Transverse colon (tissue), 4 donors: ENCODE data around the gene TTPAL. TPM values are rescaled to one million over a fixed set of nuclear protein-coding genes. Genes with fewer than 3 reads are reported as not detected.

Source experiments
- DNase-seq: peaks from one replicate; pipeline ENCODE4 v3.0.0-alpha.2; 2019
- H3K27ac ChIP-seq, 4 donors: fragments of 200-600 bp; sonication (generic); 2 replicates each; pipeline ENCODE4 v1.5.1; 2016 to 2018; ENCODE audit warnings: inconsistent platforms in 4 of 4
- H3K27me3 ChIP-seq: fragments of 200-600 bp; sonication (generic); 2 replicates; pipeline ENCODE4 v1.5.1; 2017; ENCODE audit warnings: inconsistent platforms
- H3K36me3 ChIP-seq, 4 donors: fragments of 200-600 bp; sonication (generic); 2 replicates each; pipeline ENCODE4 v1.5.1; 2017 to 2019; ENCODE audit warnings: inconsistent platforms in 4 of 4
- H3K4me1 ChIP-seq, 4 donors: fragments of 200-600 bp; sonication (generic); 2 replicates each; pipeline ENCODE4 v1.5.1; 2017 to 2020; ENCODE audit warnings: inconsistent platforms in 4 of 4
- H3K4me3 ChIP-seq, 4 donors: fragments of 200-600 bp; sonication (generic); 1 replicate in 1 of 4; 2 replicates in 3 of 4; pipeline versions ENCODE4 v1.5.1 to v1.6.1; 2017 to 2019; ENCODE audit warnings: inconsistent platforms in 4 of 4
- H3K9me3 ChIP-seq, 2 donors: fragments of 200-600 bp; sonication (generic); 2 replicates each; pipeline ENCODE4 v1.5.1; 2017 to 2019; ENCODE audit warnings: inconsistent platforms in 2 of 2
- EP300 ChIP-seq: sonication (generic); formaldehyde crosslinking; IDR thresholded peaks from one replicate; pipeline ENCODE4 v1.6.1; 2017; ENCODE audit warnings: antibody characterized with exemption, low read depth
- POLR2A ChIP-seq: fragments of 450-650 bp; IDR thresholded peaks from one replicate; pipeline ENCODE4 v1.6.1; 2016; ENCODE audit warnings: antibody characterized with exemption, mild to moderate bottlenecking, moderate library complexity
- POLR2AphosphoS5 ChIP-seq, 3 donors: sonication (generic); formaldehyde crosslinking; IDR thresholded peaks; one replicate each; pipeline ENCODE4 v1.6.1; 2016; ENCODE audit warnings: antibody characterized with exemption in 3 of 3
- WGBS, 2 donors: methylation state at CpG; one replicate each; pipeline ENCODE4 v1.1.5; 2018; ENCODE audit warnings: low coverage in 1 of 2; 5-methylcytosine and 5-hydroxymethylcytosine counted together
- in situ Hi-C, 4 donors: fragments of 200-750 bp; cut with MboI; loops; one replicate each; pipeline versions ENCODE4 v1.15.0 to v1.15.1; 2017; ENCODE audit warnings: low sequenced_read_pairs in 3 of 4, low pct_ligation_motif_present in 1 of 4, low pct_unique_long_range_greater_than_20kb in 1 of 4
- intact Hi-C: fragments of 100-400 bp; cut with DNase I; formaldehyde crosslinking; loops from one replicate; pipeline ENCODE4 v1.15.1; 2023; ENCODE audit warnings: low total_unique reads
- total RNA-seq, 4 donors: library from RNA; depleted of rRNA; stranded (reverse); fragments of >200 nt; gene quantifications; one replicate each; pipeline ENCODE4 v1.1.0, GENCODE V29; 2016
- TF ChIP-seq, protein P1 (sequence below), 5 experiments: fragments of 200-600 bp in 3 of 5; fragments of 450-650 bp in 2 of 5; sonication (generic) in 3 of 5; IDR thresholded peaks; 1 replicate in 2 of 5; 2 replicates in 3 of 5; pipeline ENCODE4 v1.5.1; 2016 to 2017; ENCODE audit warnings: antibody characterized with exemption in 5 of 5, inconsistent platforms in 3 of 5, mild to moderate bottlenecking in 2 of 5, moderate library complexity in 1 of 5

Gene TTPAL
- total RNA-seq, 4 donors from 2014 or later = 6.8 to 20.9 (median 9.2) TPM

DNA sequence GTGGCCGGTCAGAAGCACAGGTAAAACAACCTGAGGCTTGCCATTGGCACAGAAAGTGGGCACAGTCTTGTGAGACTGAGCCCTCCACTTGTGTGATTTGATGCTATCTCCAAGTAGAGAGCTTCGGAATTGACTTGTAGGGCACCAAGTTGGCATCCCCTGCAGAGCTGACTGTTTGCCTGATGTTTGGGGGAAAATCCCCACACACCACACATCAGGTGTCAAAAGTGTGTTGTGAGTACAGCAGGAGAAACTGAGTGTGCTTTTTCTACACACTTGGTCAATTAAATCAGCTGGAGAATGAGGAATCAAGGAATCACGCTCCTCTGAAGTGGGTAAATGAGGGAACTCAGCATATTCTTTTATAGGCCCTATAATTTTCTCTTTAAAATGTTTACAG is 45.2 kb downstream of the TTPAL start:
- H3K4me1 ChIP-seq = peaks cover 19 to 55% (median 33%) of the 10 kb centered on the region in 4 donors
- no peaks in the 10 kb centered on the region for H3K27me3 ChIP-seq
- no peaks in the 10 kb centered on the region for H3K9me3 ChIP-seq
- H3K36me3 ChIP-seq = no peaks in the 10 kb centered on the region
- TF ChIP-seq, protein P1, sequence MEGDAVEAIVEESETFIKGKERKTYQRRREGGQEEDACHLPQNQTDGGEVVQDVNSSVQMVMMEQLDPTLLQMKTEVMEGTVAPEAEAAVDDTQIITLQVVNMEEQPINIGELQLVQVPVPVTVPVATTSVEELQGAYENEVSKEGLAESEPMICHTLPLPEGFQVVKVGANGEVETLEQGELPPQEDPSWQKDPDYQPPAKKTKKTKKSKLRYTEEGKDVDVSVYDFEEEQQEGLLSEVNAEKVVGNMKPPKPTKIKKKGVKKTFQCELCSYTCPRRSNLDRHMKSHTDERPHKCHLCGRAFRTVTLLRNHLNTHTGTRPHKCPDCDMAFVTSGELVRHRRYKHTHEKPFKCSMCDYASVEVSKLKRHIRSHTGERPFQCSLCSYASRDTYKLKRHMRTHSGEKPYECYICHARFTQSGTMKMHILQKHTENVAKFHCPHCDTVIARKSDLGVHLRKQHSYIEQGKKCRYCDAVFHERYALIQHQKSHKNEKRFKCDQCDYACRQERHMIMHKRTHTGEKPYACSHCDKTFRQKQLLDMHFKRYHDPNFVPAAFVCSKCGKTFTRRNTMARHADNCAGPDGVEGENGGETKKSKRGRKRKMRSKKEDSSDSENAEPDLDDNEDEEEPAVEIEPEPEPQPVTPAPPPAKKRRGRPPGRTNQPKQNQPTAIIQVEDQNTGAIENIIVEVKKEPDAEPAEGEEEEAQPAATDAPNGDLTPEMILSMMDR (IDR thresholded peaks at IDR 0.05) = no peak
- no peak for TF ChIP-seq POLR2AphosphoS5 (IDR thresholded peaks at IDR 0.05)
- TF ChIP-seq POLR2A = no peak
- TF ChIP-seq EP300 = no peak
- peak overlapping the region; percentile 96 to 98 (median 96) for H3K27ac ChIP-seq
- no peak for DNase-seq
- H3K4me3 ChIP-seq = peak overlapping the region; percentile 73 to 89 (median 77)
- intact Hi-C loops (no loop called here), in situ Hi-C loops (no loop called here)
- WGBS, 2 donors = 36 to 49% methylated on average over 2 to 3 of the region's 3 CpGs

DNA sequence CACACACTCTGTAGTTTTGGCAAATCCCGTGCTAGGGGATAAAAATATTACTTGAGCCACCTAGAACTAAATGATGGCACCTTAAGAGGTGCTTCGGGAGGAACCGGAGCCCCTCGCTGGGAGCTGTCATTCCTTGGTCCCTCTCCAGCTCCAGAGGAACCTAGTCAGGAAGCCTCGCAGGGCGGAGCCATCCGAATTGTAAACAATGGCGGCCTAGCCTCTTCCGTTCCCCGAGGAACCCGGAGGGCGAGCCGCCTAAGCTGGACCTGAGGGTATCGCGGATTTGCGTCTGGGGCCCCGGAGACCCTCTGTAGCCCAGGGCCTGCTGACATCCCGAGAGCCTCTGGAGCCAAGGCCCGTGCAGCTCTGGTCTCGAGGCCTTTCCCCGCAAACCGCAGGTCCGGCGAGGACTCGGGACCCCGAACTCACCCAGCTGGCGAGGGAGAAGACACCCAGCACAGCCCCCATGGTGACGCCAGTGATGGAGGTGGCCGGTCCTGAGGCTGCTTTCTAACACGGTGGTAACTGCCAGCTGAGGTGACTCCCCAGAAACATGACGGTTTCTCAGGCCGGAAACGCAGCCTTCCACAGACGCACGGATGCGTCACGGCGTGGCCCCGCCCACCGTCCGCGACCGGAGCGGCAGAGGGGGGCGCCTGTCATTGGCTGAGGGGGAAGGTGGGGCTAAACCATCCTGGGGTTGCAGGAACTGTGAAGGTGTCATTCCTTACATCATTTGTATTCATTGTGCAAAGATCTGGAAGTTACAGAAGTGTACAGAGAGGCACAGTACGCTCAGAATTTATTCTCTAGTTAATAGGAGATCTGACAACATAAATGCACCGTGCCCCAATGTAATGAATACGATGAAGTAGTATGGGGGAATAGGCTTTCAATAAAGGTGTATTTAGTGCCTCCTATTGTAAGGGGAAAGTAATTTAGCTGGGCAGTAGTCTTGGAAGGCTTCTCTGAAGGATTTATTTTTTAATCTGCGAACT is 46.1 kb downstream of the TTPAL start, which contains the start of gene SERINC3:
SERINC3 (minus strand) TSS at position 587 of the 998 bp plus-strand sequence; CDS start at position 468, 119 bp downstream.
- TF ChIP-seq POLR2AphosphoS5 (IDR thresholded peaks at IDR 0.05) (peak; percentile 86 to 94 (median 93)), EP300 (no peak), POLR2A (peak; percentile 85)
- TF ChIP-seq, protein P1 (IDR thresholded peaks at IDR 0.05) = no peak
- in situ Hi-C loops = no loop called here

DNA sequence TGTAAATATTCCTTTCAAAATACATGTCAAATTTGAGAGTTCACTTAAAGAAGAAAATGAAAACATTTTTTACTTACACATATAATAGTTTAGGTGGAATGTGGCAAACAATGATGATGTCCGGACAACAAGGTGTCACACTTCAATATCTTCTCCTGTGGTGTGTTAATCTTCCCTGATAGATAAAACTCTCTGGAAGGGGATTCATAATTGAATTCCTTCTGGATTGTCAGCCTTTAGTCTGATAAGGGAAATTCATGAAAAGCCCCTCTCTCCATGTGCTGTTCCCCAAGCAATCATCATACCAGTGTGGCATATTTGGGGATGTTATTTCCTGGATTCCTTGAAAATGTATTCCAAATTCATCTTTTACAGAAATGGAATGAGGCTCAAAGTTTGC is 47.2 kb downstream of the TTPAL start:
- in situ Hi-C loops (no loop called here), intact Hi-C loops (no loop called here)
- Histone ChIP-seq H3K27ac (peak overlapping the region; percentile 96 to 98 (median 96)), H3K27me3 (no peaks in the 10 kb centered on the region), H3K9me3 (no peaks in the 10 kb centered on the region), H3K4me3 (no peak overlapping the region), H3K36me3 (no peaks in the 10 kb centered on the region), H3K4me1 (peaks cover 17 to 38% (median 25%) of the 10 kb centered on the region in 4 donors)
- no peak for DNase-seq
- WGBS, 2 donors = 67 to 83% methylated on average over 1 of the region's 1 CpG
- TF ChIP-seq EP300 = no peak
- TF ChIP-seq POLR2A = no peak
- no peak for TF ChIP-seq POLR2AphosphoS5 (IDR thresholded peaks at IDR 0.05)
- TF ChIP-seq, protein P1 (IDR thresholded peaks at IDR 0.05) = no peak

More for the DNA sequence above, 46.1 kb downstream of the TTPAL start, which contains the start of gene SERINC3:
- no peaks in the 10 kb centered on the region for H3K27me3 ChIP-seq
- WGBS, 2 donors = 0 to 8% methylated on average over 3 to 39 of the region's 49 CpGs
- H3K36me3 ChIP-seq = no peaks in the 10 kb centered on the region
- peaks cover 19 to 49% (median 29%) of the 10 kb centered on the region in 4 donors for H3K4me1 ChIP-seq
- intact Hi-C loops = no loop called here
- DNase-seq = peak; percentile 98
- H3K9me3 ChIP-seq = no peaks in the 10 kb centered on the region
- peak within 1 kb of the TSS; percentile 73 to 89 (median 77) for H3K4me3 ChIP-seq
- peak within 1 kb of the TSS; percentile 96 to 98 (median 96) for H3K27ac ChIP-seq

DNA sequence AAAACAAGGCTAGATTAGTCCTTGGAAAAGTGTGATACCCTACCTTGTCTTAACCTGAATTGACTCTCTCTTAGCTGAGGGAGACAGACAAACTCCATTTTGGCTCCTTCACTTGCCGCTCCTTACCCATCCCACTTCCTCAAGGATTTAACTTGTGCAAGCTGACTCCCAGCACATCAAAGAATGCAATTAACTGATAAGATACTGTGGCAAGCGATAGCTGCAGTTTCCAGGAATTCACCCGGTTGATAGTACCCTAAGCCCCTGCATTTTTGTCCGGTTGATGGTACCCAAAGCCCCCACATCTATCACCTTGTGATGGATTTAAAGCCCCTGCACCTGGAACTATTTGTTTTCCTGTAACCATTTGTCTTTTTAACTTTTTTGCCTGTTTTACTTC is 48.1 kb downstream of the TTPAL start:
- WGBS, 2 donors = 41 to 48% methylated on average over 3 to 4 of the region's 4 CpGs

More for the DNA sequence above, 48.1 kb downstream of the TTPAL start:
- H3K27ac ChIP-seq = no peak overlapping the region
- H3K4me3 ChIP-seq = no peak overlapping the region
- no peaks in the 10 kb centered on the region for H3K27me3 ChIP-seq
- in situ Hi-C loops (no loop called here), intact Hi-C loops (no loop called here)
- no peak for DNase-seq
- no peaks in the 10 kb centered on the region for H3K36me3 ChIP-seq
- peaks cover 16 to 31% (median 23%) of the 10 kb centered on the region in 4 donors for H3K4me1 ChIP-seq
- no peaks in the 10 kb centered on the region for H3K9me3 ChIP-seq
- TF ChIP-seq EP300 (no peak), POLR2AphosphoS5 (IDR thresholded peaks at IDR 0.05) (no peak)
- TF ChIP-seq, protein P1 (IDR thresholded peaks at IDR 0.05) = no peak
